K562 (cell line): Measurements from ENCODE around the gene JUN. TPM values are rescaled to one million over a fixed set of nuclear protein-coding genes. Genes with fewer than 3 reads are reported as not detected.

Experiments used
- ADNP ChIP-seq: fragments of 200-800 bp; sonication (Bioruptor generic); IDR thresholded peaks from 2 replicates; pipeline ENCODE4 v1.6.1; 2016; ENCODE audit warnings: missing genetic modification characterization, missing compliant biosample characterization
- BRD9 ChIP-seq: fragments of 450-650 bp; IDR thresholded peaks from 2 replicates; pipeline ENCODE4 v1.6.1; 2018; ENCODE audit warnings: low read depth; ENCODE audit not compliant: partially characterized antibody
- CREB1 ChIP-seq, 2 experiments: sonication (generic) in 1 of 2; formaldehyde crosslinking in 1 of 2; IDR thresholded peaks; 2 replicates each; pipeline versions ENCODE4 v1.6.1 to v1.8.0; 2012 to 2022; ENCODE audit warnings: inconsistent platforms in 1 of 2, mild to moderate bottlenecking in 1 of 2, missing genetic modification reagents in 1 of 2, moderate library complexity in 1 of 2
- E2F6 ChIP-seq, 2 experiments: IDR thresholded peaks; 2 replicates each; pipeline ENCODE4 v1.6.1; 2011; ENCODE audit warnings: borderline replicate concordance in 1 of 2, control low read depth in 1 of 2, low read depth in 1 of 2, low read length in 1 of 2, mild to moderate bottlenecking in 1 of 2, mixed read lengths in 1 of 2, moderate library complexity in 1 of 2; ENCODE audit not compliant: insufficient read depth in 1 of 2, insufficient read length in 1 of 2, poor library complexity in 1 of 2, severe bottlenecking in 1 of 2; ENCODE audit errors: extremely low read depth in 1 of 2
- ETV1 ChIP-seq: fragments of 450-650 bp; conservative IDR thresholded peaks from 2 replicates; pipeline ENCODE4 v1.6.1; 2016; ENCODE audit warnings: missing genetic modification characterization, control low read depth, low read depth, missing compliant biosample characterization
- FOXJ2 ChIP-seq: fragments of 200-800 bp; sonication (Bioruptor generic); IDR thresholded peaks from 2 replicates; pipeline ENCODE4 v1.6.1; 2016; ENCODE audit warnings: missing genetic modification characterization, missing compliant biosample characterization
- GABPB1 ChIP-seq: sonication (generic); formaldehyde crosslinking; IDR thresholded peaks from 2 replicates; pipeline ENCODE4 v1.8.0; 2022; ENCODE audit warnings: mild to moderate bottlenecking, missing genetic modification reagents
- GMEB1 ChIP-seq: fragments of 250-450 bp; sonication (Bioruptor Pico); IDR thresholded peaks from 2 replicates; pipeline ENCODE4 v1.4.0; 2020; ENCODE audit warnings: mild to moderate bottlenecking
- HOMEZ ChIP-seq: fragments of 250-450 bp; sonication (Bioruptor Pico); IDR thresholded peaks from 2 replicates; pipeline ENCODE4 v1.4.0; 2020; ENCODE audit warnings: mild to moderate bottlenecking, moderate library complexity
- L3MBTL2 ChIP-seq: fragments of 450-650 bp; IDR thresholded peaks from 2 replicates; pipeline ENCODE4 v1.6.1; 2016; ENCODE audit warnings: mild to moderate bottlenecking, moderate library complexity
- MITF ChIP-seq: IDR thresholded peaks from 2 replicates; pipeline ENCODE4 v1.6.1; 2014; ENCODE audit warnings: antibody characterized with exemption
- NR2C2 ChIP-seq, 2 experiments: fragments of 200-800 bp in 1 of 2; sonication (Bioruptor generic) in 1 of 2; sonication (generic) in 1 of 2; formaldehyde crosslinking in 1 of 2; IDR thresholded peaks; 2 replicates each; pipeline versions ENCODE4 v1.6.1 to v1.8.0; 2016 to 2022; ENCODE audit warnings: mild to moderate bottlenecking in 1 of 2, missing compliant biosample characterization in 1 of 2, missing genetic modification characterization in 1 of 2, missing genetic modification reagents in 1 of 2
- NRF1 ChIP-seq, 2 experiments: fragments of 450-650 bp; IDR thresholded peaks in 1 of 2; conservative IDR thresholded peaks in 1 of 2; 2 replicates each; pipeline ENCODE4 v1.6.1; 2014; ENCODE audit warnings: mild to moderate bottlenecking in 2 of 2
- TBP ChIP-seq: optimal IDR thresholded peaks from 2 replicates; pipeline ENCODE3; 2011; ENCODE audit warnings: low read depth, low read length, improper control_type of control experiment
- polyA plus RNA-seq, 8 experiments: library from polyadenylated mRNA; depleted of rRNA in 4 of 8; stranded (reverse) in 5 of 8; unstranded in 3 of 8; fragments of >200 nt; fragmentation: Nextera tagmentation in 2 of 8; fragmentation: Illumina TruSeq in 1 of 8; extraction: Ambion mirVana in 2 of 8; extraction: Trizol in 1 of 8; gene quantifications; 2 replicates each; pipeline versions ENCODE4 v1.2.1 to v1.2.3, GENCODE V29; 2011 to 2014; ENCODE audit warnings: inconsistent platforms in 1 of 8, missing spikeins in 1 of 8
- total RNA-seq, 7 experiments: library from RNA; depleted of rRNA in 6 of 7; stranded (reverse); fragments of >200 nt in 6 of 7; fragmentation: Illumina TruSeq in 2 of 7; extraction: Trizol in 2 of 7; gene quantifications; 2 replicates each; pipeline versions ENCODE4 v1.2.1 to v1.2.3, GENCODE V29; 2011 to 2021; ENCODE audit warnings: low replicate concordance in 1 of 7

The JUN gene
- total and polyA plus RNA-seq, 9 of the 15 experiments (the other 6 are each of a cell fraction or from before 2014, with no cell fraction given) = 0.32 to 23.4 (median 4.0) TPM

GRCh38 chr1:58755468-58755872, 28.4 kb downstream of the JUN start (continued):
- TF ChIP-seq TBP (no peak), E2F6 (IDR thresholded peaks at IDR 0.05; ENCODE audit: borderline replicate concordance in 1 of 2, extremely low read depth in 1 of 2, insufficient read depth in 1 of 2, insufficient read length in 1 of 2, low read depth in 1 of 2, low read length in 1 of 2, poor library complexity in 1 of 2, severe bottlenecking in 1 of 2) (peak; percentile 44 to 71), L3MBTL2 (peak; percentile 74), ETV1 (tag) (peak; percentile 62; the same call in 1 of the 2 replicates), GMEB1 (no peak), ADNP (tag) (no peak), BRD9 (no peak), NR2C2 (CRISPR knock-in tag; IDR thresholded peaks at IDR 0.05) (no peak), NR2C2 (tag; IDR thresholded peaks at IDR 0.05) (peak; percentile 56; the same call in 1 of the 2 replicates), NRF1 (conservative IDR thresholded peaks at IDR 0.05 in 1 of 2, IDR thresholded peaks at IDR 0.05 in 1 of 2) (no peak), HOMEZ (CRISPR knock-in tag) (no peak), FOXJ2 (tag) (no peak), MITF (no peak), GABPB1 (CRISPR knock-in tag) (peak; percentile 77), CREB1 (IDR thresholded peaks at IDR 0.05) (no peak), CREB1 (CRISPR knock-in tag; IDR thresholded peaks at IDR 0.05) (no peak)
